Measurements from ENCODE around the gene ABLIM2.

Gene ABLIM2

GRCh38 chr4:8179771-8180170, 21.2 kb upstream of the ABLIM2 start:
- no peak for DNase-seq (ENCODE audit: low read depth)
- TF ChIP-seq, protein P1, sequence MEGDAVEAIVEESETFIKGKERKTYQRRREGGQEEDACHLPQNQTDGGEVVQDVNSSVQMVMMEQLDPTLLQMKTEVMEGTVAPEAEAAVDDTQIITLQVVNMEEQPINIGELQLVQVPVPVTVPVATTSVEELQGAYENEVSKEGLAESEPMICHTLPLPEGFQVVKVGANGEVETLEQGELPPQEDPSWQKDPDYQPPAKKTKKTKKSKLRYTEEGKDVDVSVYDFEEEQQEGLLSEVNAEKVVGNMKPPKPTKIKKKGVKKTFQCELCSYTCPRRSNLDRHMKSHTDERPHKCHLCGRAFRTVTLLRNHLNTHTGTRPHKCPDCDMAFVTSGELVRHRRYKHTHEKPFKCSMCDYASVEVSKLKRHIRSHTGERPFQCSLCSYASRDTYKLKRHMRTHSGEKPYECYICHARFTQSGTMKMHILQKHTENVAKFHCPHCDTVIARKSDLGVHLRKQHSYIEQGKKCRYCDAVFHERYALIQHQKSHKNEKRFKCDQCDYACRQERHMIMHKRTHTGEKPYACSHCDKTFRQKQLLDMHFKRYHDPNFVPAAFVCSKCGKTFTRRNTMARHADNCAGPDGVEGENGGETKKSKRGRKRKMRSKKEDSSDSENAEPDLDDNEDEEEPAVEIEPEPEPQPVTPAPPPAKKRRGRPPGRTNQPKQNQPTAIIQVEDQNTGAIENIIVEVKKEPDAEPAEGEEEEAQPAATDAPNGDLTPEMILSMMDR (conservative IDR thresholded peaks at IDR 0.05; ENCODE audit: low read length) = no peak
- H3K4me3 ChIP-seq (ENCODE audit: low read length) = no peak overlapping the region

DNA sequence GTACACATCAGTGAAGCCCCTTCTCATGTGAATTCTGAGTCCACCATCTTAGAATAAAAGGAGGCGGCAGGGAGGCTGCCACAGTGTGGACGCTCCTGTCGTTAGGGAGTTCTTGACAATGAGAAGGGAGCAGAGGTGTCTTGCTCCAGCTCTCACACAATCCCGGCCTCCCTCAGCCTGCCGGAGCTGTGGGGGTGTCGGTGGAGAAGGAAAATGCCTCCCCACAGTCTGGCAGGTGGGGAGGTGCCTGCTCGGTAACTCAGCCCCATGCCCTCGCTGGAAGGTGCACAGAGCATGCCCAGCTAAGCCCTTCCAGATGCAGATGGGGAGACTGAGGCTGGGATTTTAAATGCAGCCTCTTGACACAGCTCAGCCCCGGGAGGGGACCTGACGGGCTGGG, 20.5 kb upstream of the ABLIM2 start:
- TF ChIP-seq, protein P1 (conservative IDR thresholded peaks at IDR 0.05; ENCODE audit: low read length) = no peak
- H3K4me3 ChIP-seq (ENCODE audit: low read length) = no peak overlapping the region
- DNase-seq (ENCODE audit: low read depth) = no peak

DNA sequence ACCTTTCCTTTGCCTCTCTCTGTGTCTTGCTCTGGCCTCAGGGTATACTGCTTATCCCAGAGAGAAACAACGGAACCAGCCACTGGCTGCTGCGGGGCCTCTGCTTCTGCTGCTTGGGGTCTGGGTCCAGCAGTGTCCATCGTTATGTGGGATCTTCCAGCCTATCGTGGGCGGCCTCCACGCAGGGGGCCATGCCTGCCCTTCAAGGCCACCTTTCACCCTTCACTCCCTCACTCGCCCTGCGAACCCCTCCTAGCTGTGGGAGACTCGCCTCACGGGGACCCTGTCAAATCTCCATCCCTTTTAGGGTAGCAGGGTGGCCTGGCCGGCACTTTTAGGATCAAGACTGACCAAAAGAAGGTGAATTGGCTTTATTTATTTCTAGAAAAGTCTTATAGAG, 19.3 kb upstream of the ABLIM2 start:
- no peak for DNase-seq (ENCODE audit: low read depth)
- no peak overlapping the region for H3K4me3 ChIP-seq (ENCODE audit: low read length)
- TF ChIP-seq, protein P1 (conservative IDR thresholded peaks at IDR 0.05; ENCODE audit: low read length) = no peak

DNA sequence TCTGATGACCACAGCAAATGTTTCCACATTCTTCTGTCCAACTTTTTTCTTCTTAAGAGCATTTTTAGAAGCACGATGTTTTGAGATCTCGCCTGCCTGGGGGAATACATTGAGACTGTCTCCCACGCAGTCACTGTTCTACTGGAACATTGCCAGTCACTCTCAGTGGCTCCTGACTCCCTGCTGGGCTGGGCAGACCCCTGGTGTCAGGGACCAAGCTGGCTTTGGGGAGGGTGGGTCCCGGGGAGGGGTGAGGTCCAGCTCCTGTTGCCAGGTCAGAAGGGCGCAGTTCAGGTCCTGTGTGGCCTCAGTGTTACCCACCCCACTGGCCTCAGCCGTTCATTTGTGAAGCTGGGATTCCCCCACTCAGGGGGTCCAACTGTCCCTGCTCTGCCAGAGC, 18.9 kb upstream of the ABLIM2 start:
- DNase-seq (ENCODE audit: low read depth) = no peak
- TF ChIP-seq, protein P1 (conservative IDR thresholded peaks at IDR 0.05; ENCODE audit: low read length) = no peak
- H3K4me3 ChIP-seq (ENCODE audit: low read length) = no peak overlapping the region

DNA sequence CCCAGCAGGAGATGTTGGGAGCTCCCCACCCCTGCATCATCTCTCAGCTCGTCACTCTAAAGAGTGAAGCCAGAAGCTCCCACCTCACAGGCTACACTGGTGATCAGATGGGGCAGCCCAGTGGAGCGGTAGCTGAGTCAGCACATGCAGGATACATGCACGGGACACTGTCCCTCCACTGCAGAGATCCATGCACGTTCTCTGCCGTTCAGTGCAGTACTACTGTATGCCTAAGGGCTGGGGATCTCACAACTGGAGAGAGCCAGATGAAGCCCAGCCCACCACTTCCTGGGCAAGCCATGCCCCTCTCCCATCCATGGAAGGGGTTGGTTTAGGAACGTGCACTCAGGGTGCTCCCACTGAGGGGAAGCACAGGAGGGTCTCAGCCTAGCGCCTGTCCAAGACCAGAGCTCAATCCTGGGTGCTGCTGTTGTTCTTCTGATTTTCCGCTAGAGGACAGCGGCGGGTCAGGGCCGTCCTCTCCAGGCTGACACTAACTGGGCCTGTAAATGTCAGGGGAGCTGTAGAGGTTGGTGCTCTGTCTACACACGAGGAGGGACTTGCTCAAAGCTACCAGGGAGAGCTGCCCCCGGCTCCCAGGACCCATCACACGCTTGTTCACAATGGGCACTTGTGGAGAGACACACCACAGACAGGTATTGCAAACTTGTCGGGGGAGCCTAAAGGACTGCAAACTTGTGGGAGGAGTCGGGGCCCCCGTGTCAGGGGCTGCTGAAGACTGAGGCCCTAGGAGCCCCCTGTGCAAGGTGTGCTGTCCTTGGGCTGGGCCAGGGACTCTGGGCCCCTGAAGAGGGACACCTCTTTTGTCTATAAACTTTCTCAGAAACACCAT, 18.2 kb upstream of the ABLIM2 start:
- DNase-seq (ENCODE audit: low read depth) = peak; percentile 56
- TF ChIP-seq, protein P1 (conservative IDR thresholded peaks at IDR 0.05; ENCODE audit: low read length) = peak; percentile 83

GRCh38 chr4:8175686-8176085, 17.1 kb upstream of the ABLIM2 start:
- no peak overlapping the region for H3K4me3 ChIP-seq (ENCODE audit: low read length)
- DNase-seq (ENCODE audit: low read depth) = no peak
- TF ChIP-seq, protein P1 (conservative IDR thresholded peaks at IDR 0.05; ENCODE audit: low read length) = no peak

More for the DNA sequence above, 18.2 kb upstream of the ABLIM2 start:
- no peak overlapping the region for H3K4me3 ChIP-seq (ENCODE audit: low read length)

DNA sequence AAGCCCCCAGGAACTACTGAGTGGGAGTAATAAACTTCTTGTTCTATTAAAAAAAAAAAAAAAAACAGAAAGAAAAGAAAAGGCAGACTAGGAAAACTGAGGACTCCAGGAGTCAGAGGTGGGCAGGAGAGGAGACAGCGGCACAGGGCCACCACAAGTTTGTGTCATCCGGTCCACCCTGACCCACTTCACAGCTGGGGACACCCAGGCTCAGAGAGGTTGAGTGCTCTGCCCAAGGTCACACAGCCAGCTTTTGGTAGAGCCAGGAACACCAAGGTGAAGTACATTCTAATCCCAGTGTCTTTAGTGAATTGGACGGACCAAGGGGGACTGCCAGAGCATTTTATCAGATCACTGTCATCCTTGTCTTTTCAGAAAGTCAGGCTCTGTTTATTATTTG, 16.4 kb upstream of the ABLIM2 start:
- no peak for DNase-seq (ENCODE audit: low read depth)
- no peak overlapping the region for H3K4me3 ChIP-seq (ENCODE audit: low read length)
- TF ChIP-seq, protein P1 (conservative IDR thresholded peaks at IDR 0.05; ENCODE audit: low read length) = no peak

Data from AG10803 (cell line).